ENCODE measurements around the gene CATSPER2.
"Not testable (repeated sequence)": the region's sequence is repeated elsewhere in the genome, so short reads cannot be mapped to it uniquely, and the experiment has no call there.

CATSPER2 gene

GRCh38 chr15:43648649-43649429, at the start of gene CATSPER2:
CATSPER2 (minus strand) TSS chr15:43648844; CDS start chr15:43648061, 783 bp downstream.
- DNase-seq (ENCODE audit: low spot score), result no peak

DNA sequence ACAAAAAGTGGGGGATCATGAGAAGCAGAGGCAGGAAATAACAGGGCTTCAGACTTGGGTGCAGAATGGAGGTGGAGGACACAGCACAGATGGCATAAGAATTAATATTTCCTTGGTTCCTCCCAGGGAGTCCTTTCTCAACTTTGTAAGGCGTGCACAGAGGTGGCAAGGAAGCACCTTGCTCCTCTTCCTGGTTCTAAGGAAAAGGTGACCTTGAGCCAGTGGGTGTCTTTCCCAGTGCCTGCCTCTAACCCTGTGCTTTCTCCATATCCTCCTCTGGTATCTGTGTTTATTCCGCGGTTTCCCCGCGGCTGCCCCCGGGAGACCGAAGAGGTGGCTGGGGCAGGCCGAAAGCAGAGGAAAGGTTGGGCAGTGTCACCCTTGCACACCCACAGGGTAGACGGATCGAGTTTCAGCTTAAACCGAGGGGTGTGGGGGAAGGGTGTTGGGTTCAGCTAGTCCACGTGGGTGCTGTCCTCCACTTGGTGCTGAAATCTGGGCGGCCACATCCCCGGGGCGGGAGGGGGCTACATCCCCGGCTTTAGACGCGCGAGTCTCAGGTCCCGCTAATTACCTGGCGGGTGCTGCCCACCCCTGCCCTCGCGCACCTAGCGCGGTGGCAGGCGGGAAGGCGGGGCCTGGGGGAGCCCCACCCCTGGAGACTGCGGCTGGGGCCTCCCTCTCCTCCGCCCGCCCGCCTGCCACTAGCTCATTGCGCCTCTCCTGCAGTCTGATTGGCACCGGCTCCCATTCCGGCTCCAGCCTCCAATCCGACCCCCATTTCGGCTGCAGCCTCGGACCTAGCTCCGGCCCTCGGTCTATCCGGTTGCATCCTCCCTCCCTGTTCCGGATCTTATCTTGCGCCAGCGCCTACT, 44.7 kb upstream of the CATSPER2 start, which contains the start of gene CKMT1A:
TSS of gene CKMT1A (plus strand) at position 712 of the 875 bp plus-strand sequence. CDS start 192 bp downstream, outside the sequence.
- not testable (repeated sequence) for DNase-seq (ENCODE audit: low spot score)

DNA sequence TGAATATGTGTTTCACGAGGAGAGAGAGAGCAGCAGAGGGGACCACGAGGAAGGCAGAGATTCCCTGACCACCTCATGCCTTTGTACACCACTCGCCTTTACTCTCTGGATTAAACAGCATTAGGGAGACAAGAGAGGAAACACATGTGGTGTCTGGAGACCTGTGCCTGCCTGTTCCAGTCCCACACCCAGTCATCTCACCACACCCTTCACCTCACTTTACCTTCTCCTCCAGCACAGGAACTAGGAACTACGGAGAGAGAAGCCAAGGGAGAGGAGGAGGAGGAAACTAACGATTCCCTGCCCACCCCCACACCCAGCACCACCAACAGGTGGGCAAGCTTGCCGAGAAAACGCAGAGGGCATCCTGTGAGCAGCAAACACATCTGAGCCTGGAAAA, 44.0 kb upstream of the CATSPER2 start:
- DNase-seq (ENCODE audit: low spot score), result not testable (repeated sequence)

DNA sequence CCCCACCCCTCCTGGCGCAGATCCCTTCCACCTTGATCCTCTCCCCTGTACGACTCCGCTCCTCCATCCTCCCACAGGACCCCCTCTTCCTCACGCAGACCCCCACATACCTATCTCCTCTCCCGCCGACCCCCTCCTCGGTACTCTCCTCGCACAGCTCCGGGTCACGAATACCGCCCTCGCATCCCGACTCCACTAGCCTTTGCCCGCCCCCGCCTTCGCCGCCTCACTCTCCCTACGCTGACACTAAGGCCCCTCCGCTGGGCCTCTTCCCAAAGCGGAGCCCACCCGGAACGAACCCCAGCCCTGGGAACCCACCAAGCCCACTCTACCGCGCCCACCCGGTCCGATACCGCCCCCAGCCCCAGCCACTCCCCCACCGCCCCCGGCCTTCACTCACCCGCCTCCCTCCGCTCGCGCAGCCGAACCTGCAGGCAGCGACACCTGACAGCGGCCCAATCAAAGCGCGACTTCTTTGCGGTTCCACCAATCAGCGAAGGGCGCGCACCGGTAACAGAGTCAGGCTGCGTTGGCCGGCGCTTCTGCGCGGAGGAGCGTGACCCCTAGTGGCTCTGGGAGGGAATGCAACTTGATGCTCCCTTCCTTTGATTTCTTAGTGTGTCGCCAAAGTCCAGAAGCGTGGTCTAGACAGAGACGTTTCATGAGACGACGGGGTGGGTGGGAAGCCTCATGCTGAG, 41.1 kb upstream of the CATSPER2 start:
- not testable (repeated sequence) for DNase-seq (ENCODE audit: low spot score)

- DNase-seq (ENCODE audit: low spot score), result not testable (repeated sequence)
These were observed 25.5 kb upstream of the CATSPER2 start for GRCh38 chr15:43674175-43674574.

- DNase-seq (ENCODE audit: low spot score), result not testable (repeated sequence)
These were observed 17.5 kb upstream of the CATSPER2 start for GRCh38 chr15:43666177-43666576.

GRCh38 chr15:43663333-43663732, 14.7 kb upstream of the CATSPER2 start:
- DNase-seq (ENCODE audit: low spot score), result not testable (repeated sequence)

GRCh38 chr15:43662293-43662692, 13.6 kb upstream of the CATSPER2 start:
- not testable (repeated sequence) for DNase-seq (ENCODE audit: low spot score)

DNA sequence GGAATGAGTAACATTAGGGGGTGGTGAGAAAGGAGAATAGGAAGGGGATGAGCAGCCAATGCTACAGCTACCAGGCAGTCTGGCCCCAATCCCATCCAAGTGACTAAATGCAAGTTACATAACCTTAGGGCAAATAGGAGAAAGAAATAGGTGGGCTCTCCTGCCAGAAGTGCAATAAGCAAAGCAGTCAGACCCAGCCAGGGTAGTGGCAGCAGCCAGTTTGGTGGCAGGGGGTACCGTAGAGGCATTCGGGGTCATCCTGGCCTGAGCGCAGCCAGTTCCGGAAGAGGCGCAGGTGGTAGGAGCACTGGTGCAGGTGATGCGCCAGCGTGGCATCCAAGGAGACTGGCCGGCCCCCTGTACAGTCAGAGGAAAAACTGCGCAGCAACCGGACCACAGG, 11.1 kb upstream of the CATSPER2 start:
- DNase-seq (ENCODE audit: low spot score), result not testable (repeated sequence)

DNA sequence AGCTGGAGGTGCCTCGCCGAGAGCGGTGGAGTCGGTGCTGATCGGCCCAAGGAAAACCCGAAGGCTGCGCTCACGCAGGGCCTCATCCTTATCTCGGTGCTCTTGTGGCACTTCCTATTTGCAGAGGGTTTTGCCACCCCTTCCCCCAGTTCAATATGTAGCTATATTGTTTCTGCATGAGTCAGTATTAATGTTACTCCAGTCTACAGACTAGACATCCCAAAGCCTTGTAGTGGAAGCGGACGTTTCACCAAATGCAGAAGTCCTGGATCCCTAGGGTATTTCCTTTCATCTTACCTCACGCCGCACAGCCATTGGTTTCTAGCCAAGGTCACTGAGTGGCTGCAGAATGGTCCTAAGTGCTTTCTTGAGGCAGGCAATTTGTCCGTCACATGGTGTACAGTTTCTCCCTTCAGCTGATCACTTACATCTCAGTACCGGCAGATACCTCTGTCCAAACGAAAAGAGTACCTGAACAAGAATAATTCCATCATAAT, 834 bp upstream of the CATSPER2 start:
- not testable (repeated sequence) for DNase-seq (ENCODE audit: low spot score)

GRCh38 chr15:43638464-43639204, 10.0 kb downstream of the CATSPER2 start:
- DNase-seq (ENCODE audit: low spot score), result not testable (repeated sequence)

- DNase-seq (ENCODE audit: low spot score), result not testable (repeated sequence)
These were observed 21.7 kb downstream of the CATSPER2 start for GRCh38 chr15:43626937-43627336.

DNA sequence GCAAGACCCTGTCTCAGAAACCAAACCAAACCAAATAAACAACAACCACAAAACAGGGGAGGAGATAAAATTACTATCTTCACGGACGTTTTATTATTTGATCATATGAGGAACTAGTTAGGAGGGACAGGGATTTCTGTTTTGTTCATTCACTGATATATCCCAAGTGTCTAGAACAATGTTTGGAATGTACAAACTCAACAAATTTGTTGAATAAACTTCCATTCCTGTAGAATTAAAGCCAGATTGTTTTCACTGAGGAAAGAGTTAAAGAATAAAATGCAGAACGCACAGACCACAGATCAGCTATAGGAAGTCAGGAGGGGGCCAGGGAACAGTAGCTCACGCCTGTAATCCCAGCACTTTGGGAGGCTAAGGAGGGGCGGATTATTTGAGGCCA, 23.5 kb downstream of the CATSPER2 start:
- no peak for DNase-seq (ENCODE audit: low spot score)

GRCh38 chr15:43622068-43622799, 26.4 kb downstream of the CATSPER2 start:
- DNase-seq (ENCODE audit: low spot score), result not testable (repeated sequence)

GRCh38 chr15:43618700-43619099, 29.9 kb downstream of the CATSPER2 start, which contains the start of gene STRC:
STRC (minus strand) TSS chr15:43618800; CDS start chr15:43618722, 78 bp downstream.
- not testable (repeated sequence) for DNase-seq (ENCODE audit: low spot score)

GRCh38 chr15:43617750-43618149, 30.9 kb downstream of the CATSPER2 start:
- DNase-seq (ENCODE audit: low spot score), result not testable (repeated sequence)

- DNase-seq (ENCODE audit: low spot score), result not testable (repeated sequence)
These were observed 46.4 kb downstream of the CATSPER2 start for GRCh38 chr15:43602233-43602632.

DNA sequence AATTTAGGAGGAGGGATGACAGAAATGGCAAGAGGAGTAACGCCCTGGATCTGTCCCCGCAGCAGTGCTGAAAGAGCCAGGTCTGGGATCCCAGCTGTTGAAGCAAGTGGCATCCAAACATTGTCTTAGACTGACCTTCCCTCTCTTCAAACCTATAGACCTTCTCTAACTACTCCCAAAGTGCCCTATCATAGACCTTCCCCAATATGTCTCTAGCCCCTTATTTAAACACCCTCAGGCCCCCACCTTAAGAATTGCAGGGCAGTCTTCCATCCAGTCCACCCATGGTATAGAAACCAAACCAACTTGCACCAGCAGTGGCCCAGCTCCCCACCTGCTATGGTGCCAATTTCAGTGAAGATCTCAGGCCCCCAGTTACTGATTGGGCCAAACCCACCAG, 48.4 kb downstream of the CATSPER2 start:
- DNase-seq (ENCODE audit: low spot score), result not testable (repeated sequence)

DNA sequence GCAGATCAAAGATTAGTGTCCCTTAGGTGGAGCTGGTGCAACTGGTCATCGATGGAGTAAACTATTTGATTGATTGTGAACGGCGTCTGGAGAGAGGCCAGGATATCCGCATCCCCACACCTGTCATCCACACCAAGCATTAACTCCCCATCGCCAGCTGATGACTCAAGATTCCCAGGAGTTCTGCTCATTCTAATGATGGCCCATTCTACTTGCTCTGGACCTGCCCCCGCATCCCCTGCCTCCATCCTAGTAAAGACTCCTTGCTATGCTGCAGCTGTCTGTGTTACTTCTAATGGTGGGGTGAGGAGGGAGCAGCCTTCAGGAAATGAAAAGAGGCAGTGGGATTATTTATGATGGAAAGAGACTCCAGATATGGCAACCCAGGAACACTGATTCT, 49.5 kb downstream of the CATSPER2 start:
- not testable (repeated sequence) for DNase-seq (ENCODE audit: low spot score)
